SH-SY5Y (cell line): ENCODE results near the gene KRT85.

Experiments
- GATA2 ChIP-seq: IDR thresholded peaks from 2 replicates; pipeline ENCODE4 v1.6.1; 2011; ENCODE audit warnings: mild to moderate bottlenecking, low read depth, low read length
- GATA3 ChIP-seq: IDR thresholded peaks from 2 replicates; pipeline ENCODE4 v1.6.1; 2011; ENCODE audit warnings: low read depth, mild to moderate bottlenecking, low read length, moderate library complexity

GRCh38 chr12:52381206-52381605 is 13.9 kb upstream of the KRT85 start:
- TF ChIP-seq GATA2 (no peak), GATA3 (no peak)
